ENCODE data around the gene CCR1.
"Not testable (repeated sequence)": the region's sequence is repeated elsewhere in the genome, so short reads cannot be mapped to it uniquely, and the experiment has no call there.

CCR1 gene

GRCh38 chr3:46209746-46210470 lies 1.8 kb upstream of the CCR1 start:
- DNase-seq, result no peak

- DNase-seq, result no peak
Measured at GRCh38 chr3:46209053-46209452, 940 bp upstream of the CCR1 start.

- DNase-seq, result not testable (repeated sequence)
Measured at GRCh38 chr3:46207514-46207913, 599 bp downstream of the CCR1 start.

- no peak for DNase-seq
Measured at GRCh38 chr3:46206282-46207015, 1.7 kb downstream of the CCR1 start.

- DNase-seq, result no peak
Measured at GRCh38 chr3:46205286-46205960, 2.7 kb downstream of the CCR1 start.

GRCh38 chr3:46203681-46204080 lies 4.4 kb downstream of the CCR1 start:
- DNase-seq, result no peak

GRCh38 chr3:46202535-46202934 lies 5.6 kb downstream of the CCR1 start:
- DNase-seq, result no peak

- DNase-seq, result no peak
Measured at GRCh38 chr3:46200790-46201189, 7.3 kb downstream of the CCR1 start.

- no peak for DNase-seq
Measured at GRCh38 chr3:46200211-46200610, 7.9 kb downstream of the CCR1 start.

GRCh38 chr3:46196261-46196957 lies 11.7 kb downstream of the CCR1 start:
- no peak for DNase-seq

GRCh38 chr3:46194868-46195553 lies 13.1 kb downstream of the CCR1 start:
- DNase-seq, result no peak

- DNase-seq, result no peak
Measured at GRCh38 chr3:46193436-46193835, 14.7 kb downstream of the CCR1 start.

- DNase-seq, result no peak
Measured at GRCh38 chr3:46192939-46193338, 15.2 kb downstream of the CCR1 start.

- no peak for DNase-seq
Measured at GRCh38 chr3:46191730-46192129, 16.4 kb downstream of the CCR1 start.

- no peak for DNase-seq
Measured at GRCh38 chr3:46188708-46189107, 19.4 kb downstream of the CCR1 start.

GRCh38 chr3:46187876-46188275 lies 20.2 kb downstream of the CCR1 start:
- no peak for DNase-seq

- DNase-seq, result no peak
Measured at GRCh38 chr3:46187341-46187700, 20.8 kb downstream of the CCR1 start.

GRCh38 chr3:46186471-46187340 lies 21.4 kb downstream of the CCR1 start:
- no peak for DNase-seq

GRCh38 chr3:46184469-46184868 lies 23.6 kb downstream of the CCR1 start:
- DNase-seq, result no peak

- no peak for DNase-seq
Measured at GRCh38 chr3:46183330-46183729, 24.8 kb downstream of the CCR1 start.

- no peak for DNase-seq
Measured at GRCh38 chr3:46168583-46169345, 39.3 kb downstream of the CCR1 start.
